NCI-H1092 (cell line): Measurements from ENCODE around the gene MECR.
A peak's percentile ranks its signal among the peaks of the same experiment; 100 is the strongest.

ENCODE experiments used
- DNase-seq: peaks from one replicate; lab custom pipeline; 2025; lab: John Stamatoyannopoulos, UW

MECR gene, protein sequence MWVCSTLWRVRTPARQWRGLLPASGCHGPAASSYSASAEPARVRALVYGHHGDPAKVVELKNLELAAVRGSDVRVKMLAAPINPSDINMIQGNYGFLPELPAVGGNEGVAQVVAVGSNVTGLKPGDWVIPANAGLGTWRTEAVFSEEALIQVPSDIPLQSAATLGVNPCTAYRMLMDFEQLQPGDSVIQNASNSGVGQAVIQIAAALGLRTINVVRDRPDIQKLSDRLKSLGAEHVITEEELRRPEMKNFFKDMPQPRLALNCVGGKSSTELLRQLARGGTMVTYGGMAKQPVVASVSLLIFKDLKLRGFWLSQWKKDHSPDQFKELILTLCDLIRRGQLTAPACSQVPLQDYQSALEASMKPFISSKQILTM

DNA sequence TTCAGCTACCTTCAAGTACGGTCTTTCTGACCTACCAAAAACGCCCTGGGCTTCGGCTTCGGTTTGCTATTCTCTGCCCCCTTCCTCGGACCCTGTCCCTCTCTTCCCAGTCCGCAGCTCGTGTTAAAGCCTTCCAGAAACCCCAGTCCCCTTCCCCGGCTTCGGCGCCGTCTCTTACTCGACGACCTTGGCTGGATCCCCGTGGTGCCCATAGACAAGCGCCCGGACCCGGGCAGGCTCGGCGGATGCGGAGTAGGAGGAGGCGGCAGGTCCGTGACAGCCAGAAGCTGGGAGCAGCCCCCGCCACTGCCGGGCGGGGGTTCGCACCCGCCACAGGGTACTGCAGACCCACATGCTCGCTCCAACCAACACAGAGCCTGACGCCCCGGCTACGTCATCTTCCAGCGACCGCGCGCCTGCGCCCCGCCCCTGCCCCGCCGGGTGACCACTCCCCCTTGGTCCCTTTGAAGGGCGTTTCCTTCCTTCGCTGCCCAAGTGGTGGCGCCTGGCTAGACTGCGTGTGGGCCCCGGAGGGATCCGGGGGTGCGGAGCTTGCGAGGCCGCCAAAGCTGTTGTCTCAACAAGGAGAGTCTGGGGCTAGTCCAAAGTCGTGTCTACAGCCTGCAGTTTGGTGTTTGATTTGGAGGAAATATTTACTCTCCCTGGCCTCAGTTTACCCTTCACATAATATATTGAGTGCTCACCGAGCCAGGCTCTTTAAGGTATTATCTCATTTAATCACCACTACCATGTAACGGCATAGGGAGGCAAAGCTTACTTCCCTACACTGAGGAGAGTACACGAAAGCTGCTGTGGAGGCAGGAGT lies at the start of gene MECR:
Gene MECR, minus strand, starts transcription at position 382 of the 826 bp plus-strand sequence. Its CDS starts 28 bp downstream, at position 354.
- peak; percentile 90 for DNase-seq

DNA sequence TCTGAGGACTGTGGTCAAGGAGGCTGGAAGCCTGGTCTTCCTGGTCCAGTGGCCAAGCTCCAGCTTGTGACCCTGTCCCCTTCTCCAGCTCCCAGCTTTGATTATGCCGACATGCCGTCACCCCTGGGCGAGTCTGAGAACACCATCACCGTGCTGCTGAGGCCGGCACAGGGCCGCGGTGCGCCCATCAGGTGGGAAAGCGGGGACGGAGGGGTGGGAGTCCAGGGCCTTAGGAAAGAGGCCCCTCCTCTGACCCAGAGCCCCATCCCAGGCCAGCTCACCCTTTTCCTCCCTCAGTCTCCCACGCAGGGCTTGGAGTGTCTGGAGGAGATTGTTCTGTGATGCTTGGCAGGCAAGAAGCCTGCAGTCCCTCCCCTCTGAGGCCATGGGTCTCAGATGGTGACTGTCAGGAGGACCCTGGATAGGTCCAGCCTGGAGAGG lies 49.2 kb upstream of the MECR start:
- no peak for DNase-seq

DNA sequence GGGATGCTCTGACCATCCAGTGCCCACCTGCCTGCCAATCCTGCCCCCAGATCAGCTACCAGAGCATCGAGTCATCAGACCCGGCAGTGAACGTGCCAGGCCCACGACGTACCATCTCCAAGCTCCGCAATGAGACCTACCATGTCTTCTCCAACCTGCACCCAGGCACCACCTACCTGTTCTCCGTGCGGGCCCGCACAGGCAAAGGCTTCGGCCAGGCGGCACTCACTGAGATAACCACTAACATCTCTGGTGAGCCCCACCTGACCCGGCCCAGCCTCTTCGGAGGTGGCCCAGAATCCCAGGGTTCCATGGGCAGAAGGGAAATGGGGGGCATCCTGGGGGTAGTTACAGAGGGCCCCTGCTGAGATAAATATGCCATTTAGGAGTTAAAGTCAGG lies 48.7 kb upstream of the MECR start:
- DNase-seq: no peak

DNA sequence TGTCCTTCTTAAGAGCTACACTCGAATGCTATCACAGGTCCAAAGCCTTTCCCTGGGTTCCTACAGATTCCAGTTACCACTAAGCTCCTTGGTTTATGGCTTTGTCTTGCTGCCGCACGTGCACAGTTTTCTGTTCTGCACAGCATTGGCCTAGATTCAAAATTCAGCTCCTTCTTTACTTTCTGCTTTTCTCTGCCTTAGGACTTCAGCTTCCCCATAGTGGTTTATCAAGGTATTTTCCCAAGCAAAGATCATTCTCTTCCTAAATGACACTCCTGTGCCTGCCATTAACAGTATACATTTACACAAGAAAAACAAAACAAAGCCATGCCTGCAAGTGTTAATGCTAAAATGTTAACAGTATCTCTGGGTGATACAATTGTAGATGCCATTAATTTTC lies 47.4 kb upstream of the MECR start:
- no peak for DNase-seq

DNA sequence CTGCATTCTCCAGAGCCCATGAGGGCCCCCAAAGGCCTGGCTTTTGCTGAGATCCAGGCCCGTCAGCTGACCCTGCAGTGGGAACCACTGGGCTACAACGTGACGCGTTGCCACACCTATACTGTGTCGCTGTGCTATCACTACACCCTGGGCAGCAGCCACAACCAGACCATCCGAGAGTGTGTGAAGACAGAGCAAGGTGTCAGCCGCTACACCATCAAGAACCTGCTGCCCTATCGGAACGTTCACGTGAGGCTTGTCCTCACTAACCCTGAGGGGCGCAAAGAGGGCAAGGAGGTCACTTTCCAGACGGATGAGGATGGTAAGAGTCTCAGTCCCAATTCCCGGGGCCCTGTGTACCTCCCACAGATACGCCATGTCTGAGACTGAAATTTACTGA lies 44.7 kb upstream of the MECR start:
- DNase-seq: no peak

DNA sequence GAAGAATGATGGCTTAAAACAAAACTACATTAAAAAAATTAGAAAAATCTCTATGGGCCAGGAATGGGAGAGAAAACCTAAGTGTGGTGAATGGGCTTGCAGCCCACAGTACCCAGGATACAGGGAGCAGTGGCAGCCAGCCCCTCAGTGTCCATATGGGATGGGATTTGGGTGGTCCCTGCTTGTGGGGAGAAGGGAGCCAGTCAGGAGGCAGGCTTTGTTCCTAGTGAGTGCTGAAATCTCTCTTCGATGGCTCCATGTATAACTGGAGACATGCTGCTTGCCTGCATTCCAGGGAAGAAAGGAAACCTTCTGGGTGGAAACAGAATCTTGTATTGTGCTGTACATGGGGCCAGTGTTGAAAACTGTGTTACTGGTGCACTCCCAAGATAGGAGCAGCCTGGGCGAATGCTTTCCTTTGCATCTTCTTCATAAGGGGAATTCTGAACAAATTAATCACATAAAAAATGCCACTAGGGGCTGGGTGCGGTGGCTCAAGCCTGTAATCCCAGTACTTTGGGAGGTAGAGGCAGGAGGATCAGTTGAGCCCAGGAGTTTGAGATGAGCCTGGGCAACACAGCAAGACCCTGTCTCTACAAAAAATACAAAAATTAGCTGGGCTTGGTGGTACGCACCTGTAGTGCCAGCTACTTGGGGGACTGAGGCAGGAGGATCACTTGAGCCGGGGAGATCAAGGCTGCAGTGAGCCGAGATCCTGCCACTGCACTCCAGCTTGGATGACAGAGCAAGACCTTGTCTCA lies 41.6 kb upstream of the MECR start:
- DNase-seq: no peak

DNA sequence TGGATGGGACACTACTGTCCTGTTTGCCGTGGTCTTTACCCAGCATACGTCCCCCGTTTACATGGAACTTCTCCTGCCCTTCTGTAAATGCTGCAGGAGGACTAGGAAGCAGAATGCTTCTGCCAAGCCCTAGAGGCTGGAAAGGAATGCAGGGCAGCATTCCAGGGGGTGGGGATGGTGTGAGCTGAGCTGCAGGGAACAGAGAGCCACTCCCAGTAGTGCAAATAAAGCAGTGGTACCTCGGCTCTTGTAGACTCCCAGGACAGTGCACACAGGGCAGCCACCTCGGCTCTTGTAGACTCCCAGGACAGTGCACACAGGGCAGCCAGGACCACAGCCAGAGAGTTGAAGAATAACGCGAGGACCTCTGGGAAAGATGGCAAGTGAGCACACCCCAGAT lies 41.0 kb upstream of the MECR start:
- DNase-seq: no peak

DNA sequence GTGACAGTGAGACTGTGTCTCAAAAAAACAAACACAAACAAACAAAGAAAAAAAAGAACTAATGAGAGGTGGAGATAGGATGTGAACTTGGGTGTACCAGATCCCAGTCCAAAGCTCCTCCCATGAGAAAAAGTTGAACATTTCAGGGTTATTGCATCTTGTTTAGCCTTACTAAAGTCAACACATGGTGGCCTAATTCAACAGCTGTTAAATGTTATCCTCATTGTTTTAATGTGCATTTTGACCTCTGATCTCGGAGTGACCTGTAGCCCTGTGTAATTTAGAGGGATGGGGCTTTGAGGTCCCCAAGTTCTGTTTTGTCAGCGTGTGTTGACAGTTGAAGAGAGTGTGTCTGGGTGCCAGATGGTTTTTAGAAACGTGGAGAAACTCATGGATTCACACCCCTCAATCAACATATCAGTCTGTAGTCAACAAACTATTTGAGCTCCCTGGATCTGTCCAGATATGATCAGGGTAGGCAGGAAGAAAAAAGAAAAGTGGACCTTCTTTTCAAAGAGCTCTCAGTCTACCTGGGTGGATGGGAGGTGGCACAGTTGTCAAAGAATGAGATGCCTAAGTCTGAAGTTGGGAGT lies 40.3 kb upstream of the MECR start:
- no peak for DNase-seq

DNA sequence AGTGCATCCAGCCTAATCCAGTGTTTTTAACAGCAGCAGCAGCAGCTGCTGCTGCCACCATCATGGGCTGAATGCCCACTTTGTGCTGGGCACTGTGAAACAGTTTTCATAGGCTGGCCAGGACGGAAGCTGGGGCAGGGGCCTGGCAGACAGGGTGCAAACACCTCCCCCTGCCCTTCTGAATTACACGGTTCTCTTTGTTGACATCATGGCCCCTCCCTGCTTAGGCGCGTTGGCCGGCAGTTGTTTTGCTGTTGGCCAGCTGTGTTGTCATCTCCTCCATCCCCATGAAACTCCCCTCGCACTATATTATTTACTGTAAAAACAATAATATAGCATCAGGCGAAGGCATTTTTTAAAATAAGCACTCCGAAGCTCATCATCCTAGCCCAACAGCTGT lies 38.6 kb upstream of the MECR start:
- DNase-seq: no peak

DNA sequence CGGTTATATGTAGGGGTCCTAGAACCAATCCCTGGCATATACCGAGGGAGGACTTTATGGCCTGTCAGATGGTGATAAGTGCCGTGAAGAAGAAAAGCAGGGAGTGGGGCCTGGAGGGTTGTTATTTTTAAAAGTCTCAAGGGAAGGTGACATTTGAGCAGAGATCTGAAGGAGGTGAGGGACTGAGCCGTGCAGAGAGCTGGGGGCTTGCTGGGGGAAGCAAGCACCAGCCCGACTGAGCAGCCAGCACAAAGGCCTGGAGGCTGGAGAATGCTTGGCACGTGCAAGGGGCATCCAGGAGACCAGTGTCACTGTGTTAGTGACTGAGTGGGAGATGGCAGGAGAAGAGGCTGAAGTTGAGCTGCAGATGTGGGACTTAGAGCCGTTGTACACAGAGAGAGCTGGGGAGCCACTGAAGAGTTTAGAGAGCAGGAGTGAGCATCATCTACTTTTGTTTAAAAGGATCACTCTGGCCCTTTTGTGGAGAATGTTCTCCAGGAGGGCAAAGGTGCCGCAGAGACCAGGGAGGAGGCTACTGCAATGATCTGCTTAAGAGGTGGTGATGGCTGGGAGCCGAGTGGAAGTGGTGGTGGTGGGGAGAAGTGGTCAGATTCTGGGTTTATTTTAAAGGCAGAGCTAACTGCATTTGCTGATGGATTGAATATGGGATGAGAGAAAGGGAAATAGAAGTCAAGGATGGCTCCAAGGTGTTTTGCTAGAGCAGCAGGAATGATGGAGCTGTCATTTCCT lies 36.8 kb upstream of the MECR start:
- no peak for DNase-seq

DNA sequence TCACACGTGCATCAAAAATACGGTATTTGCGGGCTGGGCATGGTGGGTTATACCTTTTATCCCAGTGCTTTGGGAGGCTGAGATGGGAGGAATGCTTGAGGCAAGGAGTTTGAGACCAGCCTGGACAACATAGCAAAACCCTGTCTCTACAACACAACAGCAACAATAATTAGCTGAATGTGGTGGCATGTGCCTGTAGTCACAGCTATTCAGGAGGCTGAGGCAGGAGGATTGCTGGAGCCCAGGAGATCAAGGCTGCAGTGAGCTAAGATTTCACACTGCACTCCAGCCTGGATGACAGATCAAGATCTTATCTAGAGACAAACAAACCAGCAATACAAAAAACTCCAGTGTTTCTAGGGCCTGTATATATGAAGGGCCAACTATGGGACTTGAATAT lies 36.2 kb upstream of the MECR start:
- no peak for DNase-seq

DNA sequence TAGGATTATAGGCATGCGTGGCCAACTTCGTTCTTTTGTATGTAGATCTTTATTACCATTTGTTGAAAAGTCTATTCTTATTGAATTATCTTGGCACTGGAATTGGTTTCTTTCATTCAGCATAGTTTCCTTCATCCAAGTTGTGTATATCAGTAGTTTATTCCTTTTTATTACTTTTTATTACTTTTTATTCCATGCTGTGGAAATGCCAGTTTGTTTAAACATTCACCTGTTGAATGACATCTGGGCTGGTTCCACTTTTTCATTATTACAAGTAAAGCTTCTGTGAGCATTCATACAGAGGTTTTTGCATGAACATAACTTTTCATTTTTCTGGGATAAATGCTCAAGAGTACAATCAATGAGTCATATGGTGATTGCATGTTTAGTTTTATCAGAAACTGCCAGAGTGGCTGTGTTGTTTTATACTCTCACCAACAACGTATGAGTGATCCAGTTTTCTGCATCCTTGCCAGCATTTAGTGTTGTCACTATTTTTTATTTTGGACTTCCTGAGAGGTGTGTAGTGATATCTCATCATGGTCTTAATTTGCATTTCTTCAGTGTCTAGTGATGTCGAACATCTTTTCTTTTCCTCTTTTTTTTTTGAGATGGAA lies 34.1 kb upstream of the MECR start:
- no peak for DNase-seq

DNA sequence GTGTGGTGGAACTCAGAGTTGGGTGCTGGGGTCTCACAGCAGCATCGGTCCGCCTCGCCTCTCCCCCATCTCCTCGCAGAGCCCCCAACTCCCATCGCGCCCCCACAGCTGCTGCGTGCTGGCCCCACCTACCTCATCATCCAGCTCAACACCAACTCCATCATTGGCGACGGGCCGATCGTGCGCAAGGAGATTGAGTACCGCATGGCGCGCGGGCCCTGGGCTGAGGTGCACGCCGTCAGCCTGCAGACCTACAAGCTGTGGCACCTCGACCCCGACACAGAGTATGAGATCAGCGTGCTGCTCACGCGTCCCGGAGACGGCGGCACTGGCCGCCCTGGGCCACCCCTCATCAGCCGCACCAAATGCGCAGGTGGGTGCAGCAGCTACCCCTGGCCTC lies 29.8 kb upstream of the MECR start:
- no peak for DNase-seq

DNA sequence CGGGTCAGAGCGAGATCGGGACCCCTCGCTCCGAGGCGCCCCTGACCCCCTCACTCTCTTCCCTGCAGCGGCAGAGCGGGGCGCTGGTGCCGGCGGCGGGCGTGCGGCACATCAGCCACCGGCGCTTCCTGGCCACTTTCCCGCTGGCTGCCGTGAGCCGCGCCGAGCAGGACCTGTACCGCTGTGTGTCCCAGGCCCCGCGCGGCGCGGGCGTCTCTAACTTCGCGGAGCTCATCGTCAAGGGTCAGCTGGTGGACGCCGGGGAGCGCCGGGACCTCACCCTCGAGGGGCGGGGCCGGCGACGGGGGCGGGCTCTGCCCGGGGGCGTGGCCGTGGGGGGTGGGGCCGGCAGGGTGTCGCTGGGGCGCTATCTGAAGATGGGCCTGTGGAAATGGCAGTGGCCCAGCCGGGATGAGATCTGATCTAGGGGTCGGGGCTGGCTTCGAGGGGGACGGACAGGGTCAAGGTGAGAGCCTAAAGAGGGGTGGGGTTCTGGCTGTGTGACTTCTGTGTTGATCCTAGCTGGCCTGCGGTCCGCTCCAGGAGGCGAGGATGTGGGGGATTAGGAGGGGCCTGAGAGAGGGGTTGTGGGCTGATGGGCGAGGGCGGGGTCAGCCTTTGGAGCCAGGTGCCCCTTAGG lies 29.2 kb upstream of the MECR start:
- no peak for DNase-seq

DNA sequence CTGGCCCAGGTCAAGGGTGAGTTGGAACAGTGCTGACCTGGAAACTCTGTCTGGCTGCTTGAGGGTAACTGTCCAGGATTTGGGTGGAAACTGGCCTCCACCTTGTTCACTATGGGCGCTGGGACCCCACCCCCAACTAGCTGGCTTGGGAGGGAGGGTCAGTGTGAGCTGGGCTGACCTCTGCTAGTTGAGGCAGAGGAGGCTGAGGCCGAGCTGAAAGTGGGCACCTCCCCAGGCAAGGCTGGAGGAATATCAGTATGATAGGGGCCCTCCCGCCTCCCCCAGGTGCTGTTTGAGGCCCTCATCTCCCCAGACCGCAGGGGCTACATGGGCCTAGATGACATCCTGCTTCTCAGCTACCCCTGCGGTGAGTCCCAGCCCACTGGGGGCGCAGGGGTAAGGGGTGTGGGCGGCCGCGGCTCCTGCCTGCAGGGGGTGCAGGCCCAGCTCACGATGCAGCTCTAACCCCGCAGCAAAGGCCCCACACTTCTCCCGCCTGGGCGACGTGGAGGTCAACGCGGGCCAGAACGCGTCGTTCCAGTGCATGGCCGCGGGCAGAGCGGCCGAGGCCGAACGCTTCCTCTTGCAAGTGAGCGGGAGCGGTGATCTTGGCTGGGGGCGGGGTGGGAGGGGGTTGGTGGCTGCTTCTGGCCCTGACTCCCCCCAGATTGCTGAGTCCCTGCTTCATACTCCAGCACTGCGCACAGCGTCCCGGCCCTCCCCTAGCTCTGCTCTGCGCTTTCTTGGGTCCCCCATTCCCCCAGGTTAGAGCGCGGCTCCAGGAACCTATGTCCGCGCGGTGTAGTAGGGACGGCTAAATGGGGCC lies 28.5 kb upstream of the MECR start:
- no peak for DNase-seq

DNA sequence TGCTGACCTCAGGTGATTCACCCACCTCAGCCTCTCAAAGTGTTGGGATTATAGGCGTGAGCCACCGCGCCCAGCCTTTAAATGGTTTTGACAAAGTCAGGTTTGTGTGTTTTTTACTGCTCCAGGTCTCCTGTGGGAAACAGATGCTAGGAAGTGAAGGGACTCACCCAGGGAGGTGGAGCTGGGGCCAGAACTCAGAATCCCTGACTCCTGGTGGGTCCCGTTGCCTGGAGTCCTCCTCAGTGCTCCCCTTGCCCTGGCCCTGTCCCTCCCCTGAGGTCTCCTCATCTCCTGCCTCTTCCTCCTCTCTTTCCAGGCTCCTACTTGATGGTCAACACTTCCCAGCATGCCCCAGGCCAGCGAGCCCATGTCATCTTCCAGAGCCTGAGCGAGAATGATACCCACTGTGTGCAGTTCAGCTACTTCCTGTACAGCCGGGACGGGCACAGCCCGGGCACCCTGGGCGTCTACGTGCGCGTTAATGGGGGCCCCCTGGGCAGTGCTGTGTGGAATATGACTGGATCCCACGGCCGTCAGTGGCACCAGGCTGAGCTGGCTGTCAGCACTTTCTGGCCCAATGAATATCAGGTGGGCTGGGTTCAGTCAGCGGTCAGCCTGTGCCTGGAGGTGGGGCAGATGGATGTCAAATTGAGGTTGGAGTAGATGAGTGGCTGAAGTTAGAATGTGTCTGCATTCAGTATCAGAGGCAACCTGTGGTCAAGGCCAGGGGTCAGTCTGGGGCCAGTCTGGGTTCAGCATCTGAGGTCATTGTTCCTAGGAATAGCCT lies 27.6 kb upstream of the MECR start:
- no peak for DNase-seq

DNA sequence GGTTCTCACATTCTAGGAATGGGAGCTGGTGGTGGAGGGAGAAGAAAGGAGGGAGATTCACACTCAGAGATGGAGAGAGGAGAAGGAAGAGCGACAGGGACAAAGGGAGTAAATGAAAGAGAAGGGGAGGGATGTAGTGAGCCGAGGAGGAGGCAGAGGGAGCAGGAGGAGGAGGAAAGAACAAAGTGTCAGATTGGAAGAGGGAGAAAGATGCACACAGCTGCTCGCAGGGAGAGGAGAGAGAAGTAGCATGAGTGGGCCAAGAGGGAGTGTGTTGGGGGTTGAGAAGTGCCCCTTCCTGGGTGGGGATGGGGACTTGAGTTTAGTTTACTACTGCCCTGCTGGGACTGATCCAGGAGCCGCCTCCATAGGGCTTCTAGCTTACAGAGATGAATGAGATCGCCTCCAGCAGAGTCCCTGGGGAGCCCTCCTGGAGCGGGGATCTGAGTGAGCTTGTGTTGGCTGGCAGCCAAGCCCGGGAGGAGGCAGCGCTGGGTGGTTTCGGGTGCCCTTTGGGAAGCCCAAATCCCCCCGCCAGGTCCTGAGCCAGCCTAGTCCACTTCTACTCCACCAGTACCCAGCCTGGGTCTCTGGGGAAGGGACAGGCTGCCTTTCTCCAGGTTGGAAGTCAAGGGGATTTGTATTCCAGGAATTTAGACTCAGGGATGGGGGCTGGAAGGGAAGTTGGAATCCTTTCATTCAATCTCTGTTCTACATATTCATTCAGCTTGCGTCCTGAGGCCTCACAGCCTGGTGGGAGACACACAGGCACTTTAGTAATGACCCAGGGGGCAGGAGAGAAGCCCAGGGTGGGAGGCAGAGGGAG lies 26.5 kb upstream of the MECR start:
- peak; percentile 92 for DNase-seq

DNA sequence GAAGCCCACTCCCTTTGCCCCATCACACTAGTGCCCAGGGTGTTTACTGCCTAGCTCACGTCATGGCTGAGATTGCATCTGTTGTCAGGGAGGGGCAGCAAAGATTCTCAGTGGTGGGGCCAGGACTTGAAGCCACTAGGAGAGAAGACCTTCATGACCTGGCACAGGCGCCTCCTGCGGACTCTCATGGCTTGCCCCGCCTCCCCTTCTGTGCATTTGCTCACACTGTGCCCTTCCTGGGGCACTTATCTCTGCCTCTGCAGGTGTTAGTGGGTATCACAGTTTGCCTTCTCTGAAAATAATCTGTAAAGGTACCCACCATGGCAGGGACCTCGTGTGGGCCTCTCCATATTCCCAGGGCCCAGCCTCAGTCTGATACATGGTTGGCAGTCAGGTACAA lies 25.7 kb upstream of the MECR start:
- DNase-seq: no peak
